ENCODE measurements around the gene COL5A1. TPM values are rescaled to one million over a fixed set of nuclear protein-coding genes. Genes with fewer than 3 reads are reported as not detected.

The COL5A1 gene
- total RNA-seq, 4 donors from 2014 or later, result 14.0 to 23.9 (median 19.2) TPM

DNA sequence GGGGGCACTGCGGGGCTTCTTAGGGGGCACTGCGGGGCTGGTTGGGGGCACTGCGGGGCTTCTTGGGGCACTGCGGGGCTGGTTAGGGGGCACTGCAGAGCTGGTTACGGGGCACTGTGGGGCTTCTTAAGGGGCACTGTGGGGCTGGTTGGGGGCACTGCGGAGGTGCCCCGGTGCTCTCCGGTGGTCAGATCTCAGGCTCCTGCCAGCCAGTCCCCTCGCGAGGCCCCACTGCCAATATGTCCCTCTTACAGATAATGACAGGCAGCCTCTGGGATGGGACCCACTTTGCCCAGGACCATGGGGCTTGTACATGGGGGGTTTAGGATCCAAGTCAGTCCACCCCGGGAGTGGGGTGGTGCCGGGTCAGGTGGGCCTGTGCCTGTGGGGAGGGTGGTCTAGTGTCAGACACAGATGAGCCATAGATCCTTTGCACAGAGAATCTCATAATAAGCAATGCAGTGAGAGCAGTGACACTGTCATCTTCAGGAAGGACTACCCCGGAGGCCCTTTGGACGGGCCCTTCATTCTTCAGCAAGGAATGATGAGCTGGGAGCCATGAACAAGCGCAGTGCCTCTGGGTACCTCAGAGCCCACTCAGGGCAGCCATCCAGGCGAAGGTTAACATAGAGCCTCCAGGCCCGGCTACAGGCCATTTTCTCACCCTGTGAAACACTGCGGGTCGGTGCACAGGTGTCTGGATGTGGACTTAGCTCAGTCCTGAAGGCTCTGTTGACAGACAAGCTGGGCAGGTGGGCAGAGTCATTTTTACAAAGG, 38.2 kb downstream of the COL5A1 start:
- no peak for TF ChIP-seq CTCF (IDR thresholded peaks at IDR 0.05; ENCODE audit: low read depth)

GRCh38 chr9:134680393-134681060, 38.9 kb downstream of the COL5A1 start:
- no peak for TF ChIP-seq CTCF (IDR thresholded peaks at IDR 0.05; ENCODE audit: low read depth)

DNA sequence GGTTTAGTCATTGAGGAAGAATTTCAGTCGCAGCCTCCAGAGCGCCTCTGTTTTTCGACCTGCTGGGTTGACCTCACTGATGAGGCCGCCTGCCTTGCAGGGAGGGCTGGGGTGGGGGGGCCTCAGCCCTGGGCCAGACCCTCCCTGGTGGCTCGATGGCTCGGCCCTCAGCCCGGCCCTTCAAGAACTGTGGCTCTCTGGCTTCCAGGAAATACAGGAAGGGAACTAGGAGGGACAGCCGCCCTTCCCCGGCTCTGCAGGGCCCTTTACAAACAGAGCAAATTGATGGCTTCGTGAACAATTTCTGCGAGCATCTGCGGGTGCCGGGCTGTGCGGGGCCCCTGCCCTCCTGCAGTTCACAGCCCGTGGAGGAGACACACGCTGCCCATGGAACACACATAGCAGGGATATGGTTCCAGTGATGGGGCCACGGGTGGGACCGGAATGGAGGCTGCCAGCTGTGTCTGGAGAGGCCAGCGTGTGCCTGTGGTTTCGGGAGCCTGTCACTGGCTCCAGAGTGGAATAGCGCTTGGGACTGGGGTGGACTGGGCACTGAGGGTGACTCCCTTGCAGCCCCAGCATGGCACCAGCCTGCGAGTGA, 39.6 kb downstream of the COL5A1 start:
- no peak for TF ChIP-seq CTCF (IDR thresholded peaks at IDR 0.05; ENCODE audit: low read depth)

DNA sequence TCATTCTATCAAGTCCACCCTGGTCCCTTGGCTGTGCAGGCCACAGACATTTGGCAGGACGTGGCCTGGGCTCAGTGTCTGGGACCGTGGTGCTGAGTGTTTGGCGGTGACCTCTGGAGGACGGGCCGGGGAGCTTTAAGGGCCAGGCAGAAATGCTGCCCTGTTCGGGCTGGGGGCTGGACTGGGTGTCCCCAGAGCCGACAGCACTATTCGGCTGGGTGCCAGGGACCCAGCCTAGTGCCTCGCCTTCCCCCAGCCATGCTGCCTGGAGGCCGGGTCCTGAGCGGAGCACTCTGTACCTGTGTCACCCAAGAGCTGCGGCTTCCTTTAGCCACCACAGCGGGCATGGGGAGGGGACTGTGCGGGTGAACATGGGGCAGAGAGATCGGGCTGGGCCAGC, 40.4 kb downstream of the COL5A1 start:
- no peak for TF ChIP-seq CTCF (IDR thresholded peaks at IDR 0.05; ENCODE audit: low read depth)

DNA sequence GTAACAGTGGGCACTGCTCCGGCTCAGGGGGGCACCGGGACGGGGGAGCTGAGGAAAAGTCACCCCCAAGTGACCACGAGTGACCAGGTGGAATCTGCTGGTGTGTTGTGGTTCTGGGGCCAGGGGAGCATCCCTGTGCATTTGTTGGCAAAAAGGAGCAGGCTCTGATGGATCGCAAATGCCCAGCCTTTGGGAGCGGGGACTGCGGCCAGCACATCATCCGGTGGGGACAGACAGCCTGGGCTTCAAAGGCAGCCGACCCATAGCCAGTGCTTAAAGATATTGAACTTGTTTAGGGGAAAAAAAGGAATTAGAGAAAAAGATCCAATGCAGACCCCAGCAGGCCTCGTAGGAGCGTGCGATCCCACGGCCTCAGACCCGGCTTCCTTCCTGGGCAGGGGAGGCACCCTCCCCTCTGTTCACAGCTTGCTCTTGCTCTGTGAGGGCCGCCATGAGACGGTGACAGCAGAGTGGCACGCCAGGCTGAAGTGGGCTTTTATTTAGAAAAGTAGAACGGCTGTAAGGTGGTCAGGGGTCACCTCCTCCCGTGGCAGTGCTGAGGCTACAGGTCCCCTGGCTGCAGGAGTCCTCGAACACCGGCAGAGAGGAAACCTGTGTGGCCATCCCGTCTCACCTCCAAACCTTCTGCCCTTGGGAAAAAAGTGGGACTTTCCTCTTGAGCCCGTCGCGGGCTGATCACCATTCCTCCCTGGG, 41.2 kb downstream of the COL5A1 start:
- no peak for TF ChIP-seq CTCF (IDR thresholded peaks at IDR 0.05; ENCODE audit: low read depth)

GRCh38 chr9:134683714-134684374, 42.2 kb downstream of the COL5A1 start:
- TF ChIP-seq CTCF (IDR thresholded peaks at IDR 0.05; ENCODE audit: low read depth), result no peak

Measured in subcutaneous adipose tissue (tissue), 4 donors.